Right lung (tissue), 5 donors: Measurements from ENCODE around the gene RAB31. TPM values are rescaled to one million over a fixed set of nuclear protein-coding genes. Genes with fewer than 3 reads are reported as not detected.

Source experiments
- DNase-seq, 2 donors: peaks; one replicate each; pipeline ENCODE4 v3.0.0-alpha.2; 2013
- polyA plus RNA-seq, 5 donors: library from polyadenylated mRNA; unstranded; fragments of 120-200 nt; gene quantifications; one replicate each; pipeline versions ENCODE4 v1.2.1 to v1.2.3, GENCODE V29; 2013; ENCODE audit warnings: inconsistent platforms in 1 of 5, low replicate concordance in 1 of 5; ENCODE audit not compliant: insufficient read length in 5 of 5, insufficient read depth in 1 of 5

Gene RAB31
- polyA plus RNA-seq, 5 donors: 31.2 to 40.6 (median 33.1) TPM

GRCh38 chr18:9735879-9736278 is 27.8 kb downstream of the RAB31 start:
- DNase-seq: no peak

GRCh38 chr18:9736286-9736835 is 28.3 kb downstream of the RAB31 start:
- no peak for DNase-seq

- no peak for DNase-seq
Observed at GRCh38 chr18:9737006-9737405, 28.9 kb downstream of the RAB31 start.

GRCh38 chr18:9737472-9738121 is 29.5 kb downstream of the RAB31 start:
- no peak for DNase-seq

- DNase-seq: no peak
Observed at GRCh38 chr18:9738266-9738969, 30.3 kb downstream of the RAB31 start.

GRCh38 chr18:9739516-9739915 is 31.4 kb downstream of the RAB31 start:
- DNase-seq: no peak

- DNase-seq: no peak
Observed at GRCh38 chr18:9740071-9740470, 32.0 kb downstream of the RAB31 start.

- DNase-seq: no peak
Observed at GRCh38 chr18:9741406-9741792, 33.3 kb downstream of the RAB31 start.

GRCh38 chr18:9741793-9742523 is 33.9 kb downstream of the RAB31 start:
- no peak for DNase-seq

GRCh38 chr18:9742524-9743131 is 34.5 kb downstream of the RAB31 start:
- peak in 1 of 2 donors; percentile 33 for DNase-seq

- no peak for DNase-seq
Observed at GRCh38 chr18:9743200-9744016, 35.3 kb downstream of the RAB31 start.

- DNase-seq: no peak
Observed at GRCh38 chr18:9746958-9747357, 38.9 kb downstream of the RAB31 start.

GRCh38 chr18:9749611-9750010 is 41.5 kb downstream of the RAB31 start:
- DNase-seq: no peak

- no peak for DNase-seq
Observed at GRCh38 chr18:9750112-9750511, 42.0 kb downstream of the RAB31 start.

GRCh38 chr18:9750606-9751304 is 42.7 kb downstream of the RAB31 start:
- no peak for DNase-seq

- DNase-seq: no peak
Observed at GRCh38 chr18:9751371-9752031, 43.4 kb downstream of the RAB31 start.

GRCh38 chr18:9753846-9754245 is 45.7 kb downstream of the RAB31 start:
- no peak for DNase-seq

- no peak for DNase-seq
Observed at GRCh38 chr18:9755110-9755509, 47.0 kb downstream of the RAB31 start.

GRCh38 chr18:9755615-9756014 is 47.5 kb downstream of the RAB31 start:
- DNase-seq: no peak
